Measurements from ENCODE around the gene TRDN.
"Not testable (repeated sequence)": the region's sequence is repeated elsewhere in the genome, so short reads cannot be mapped to it uniquely, and the experiment has no call there.

- TF ChIP-seq CTCF, POLR2AphosphoS5, EP300 (IDR thresholded peaks at IDR 0.05): not testable (repeated sequence)
Measured at GRCh38 chr6:123557474-123557873, 79.3 kb downstream of the TRDN start.

Data from sigmoid colon (tissue), 4 donors.